Iris pigment epithelial cell (primary cell): ENCODE measurements around the gene SLC25A47.

ENCODE experiments used
- DNase-seq: peaks from one replicate; pipeline ENCODE4 v3.0.0-alpha.2; 2011; ENCODE audit warnings: low read depth

The SLC25A47 gene

DNA sequence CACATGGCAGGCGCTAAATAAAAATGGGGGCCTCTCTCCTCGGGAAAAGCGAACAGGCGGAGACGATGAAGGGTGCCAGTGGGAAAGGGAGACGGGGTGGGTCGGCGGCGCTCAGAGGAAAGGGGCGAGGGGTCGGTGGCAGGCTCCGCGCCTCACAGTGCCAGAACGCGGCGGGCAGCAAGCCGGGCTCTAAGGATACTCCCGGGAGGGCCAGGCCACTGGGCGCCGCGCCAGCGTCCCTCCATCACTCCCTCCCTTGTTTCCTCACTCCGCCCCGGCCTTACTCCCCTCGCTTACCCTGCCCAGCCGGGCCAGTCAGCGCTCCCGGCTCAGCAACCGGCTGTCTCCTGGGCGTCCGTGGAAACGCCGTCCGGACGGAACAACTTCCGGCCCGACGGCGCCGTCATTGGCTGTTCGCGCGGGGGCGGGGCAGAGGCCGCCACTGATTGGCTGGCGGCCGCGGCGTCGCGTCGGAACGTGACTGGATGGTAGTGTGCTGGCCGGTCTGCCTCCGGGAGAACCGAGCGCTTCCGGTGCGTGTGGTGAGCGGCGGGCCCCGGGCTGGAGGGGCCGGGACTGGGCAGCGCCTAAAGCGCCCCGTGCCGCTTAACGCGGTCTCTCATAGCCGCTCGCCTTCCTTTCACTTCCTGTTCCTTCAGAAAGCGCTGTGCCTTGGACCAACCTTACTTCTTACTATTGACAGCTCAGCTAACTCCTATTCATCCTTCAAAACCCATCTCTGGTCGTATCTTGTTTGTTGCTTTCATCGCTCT, 53.0 kb downstream of the SLC25A47 start, which contains the start of gene WDR25:
WDR25 (plus strand) TSS at position 523 of the 773 bp plus-strand sequence.
- peak; percentile 96 for DNase-seq

DNA sequence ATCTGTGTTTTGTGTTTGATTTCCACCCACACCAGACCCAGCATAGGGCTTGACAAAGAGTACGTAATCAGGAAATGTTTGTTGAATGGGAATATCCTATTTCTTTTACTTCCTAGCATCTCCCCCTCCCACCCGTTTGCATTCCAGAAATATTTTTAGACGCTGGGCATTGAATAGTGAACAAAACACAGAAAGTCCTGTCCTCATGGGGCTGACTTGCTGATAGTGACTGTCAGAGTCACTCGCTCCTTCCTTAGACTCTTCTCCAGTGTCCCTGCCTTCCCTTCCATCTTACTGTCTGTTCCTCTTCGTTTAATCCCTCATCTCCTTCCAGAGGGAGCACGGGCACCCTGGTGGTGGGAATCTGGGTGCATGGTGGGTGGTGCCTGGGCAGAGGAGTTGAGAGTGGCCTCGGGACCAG, 53.6 kb downstream of the SLC25A47 start:
- no peak for DNase-seq
